OCI-LY3 (cell line): ENCODE results near the gene RARRES2.

Experiments
- EZH2phosphoT487 ChIP-seq: fragments of 200-600 bp; shearing (Covaris generic); IDR thresholded peaks from 2 replicates; pipeline ENCODE4 v1.6.1; 2018; ENCODE audit warnings: antibody characterized with exemption, mixed run types, low read depth
- TF ChIP-seq, protein P1 (sequence below): fragments of 200-600, 300-600 bp; sonication (generic); IDR thresholded peaks from 2 replicates; pipeline ENCODE4 v1.5.1; 2014; ENCODE audit warnings: antibody characterized with exemption, low read length, low read depth

DNA sequence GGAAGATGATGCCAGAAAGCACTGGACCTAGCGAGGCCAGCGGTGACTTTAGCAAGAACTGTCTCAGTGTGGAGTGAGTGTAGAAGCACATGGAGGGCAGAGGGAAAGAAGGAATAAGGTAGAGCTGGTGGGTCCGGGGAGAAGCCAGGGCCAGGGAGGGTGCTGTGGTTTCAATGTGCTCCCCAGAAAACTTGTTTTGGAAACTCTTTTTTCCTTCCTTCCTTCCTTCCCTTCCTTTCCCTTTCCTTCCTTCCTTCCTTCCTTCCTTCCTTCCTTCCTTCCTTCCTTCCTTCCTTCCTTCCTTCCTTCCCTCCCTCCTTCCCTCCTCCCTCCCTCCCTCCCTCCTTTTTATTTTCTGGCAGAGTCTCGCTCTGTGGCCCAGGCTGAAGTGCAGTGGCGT, 5.5 kb upstream of the RARRES2 start:
- TF ChIP-seq, protein P1, sequence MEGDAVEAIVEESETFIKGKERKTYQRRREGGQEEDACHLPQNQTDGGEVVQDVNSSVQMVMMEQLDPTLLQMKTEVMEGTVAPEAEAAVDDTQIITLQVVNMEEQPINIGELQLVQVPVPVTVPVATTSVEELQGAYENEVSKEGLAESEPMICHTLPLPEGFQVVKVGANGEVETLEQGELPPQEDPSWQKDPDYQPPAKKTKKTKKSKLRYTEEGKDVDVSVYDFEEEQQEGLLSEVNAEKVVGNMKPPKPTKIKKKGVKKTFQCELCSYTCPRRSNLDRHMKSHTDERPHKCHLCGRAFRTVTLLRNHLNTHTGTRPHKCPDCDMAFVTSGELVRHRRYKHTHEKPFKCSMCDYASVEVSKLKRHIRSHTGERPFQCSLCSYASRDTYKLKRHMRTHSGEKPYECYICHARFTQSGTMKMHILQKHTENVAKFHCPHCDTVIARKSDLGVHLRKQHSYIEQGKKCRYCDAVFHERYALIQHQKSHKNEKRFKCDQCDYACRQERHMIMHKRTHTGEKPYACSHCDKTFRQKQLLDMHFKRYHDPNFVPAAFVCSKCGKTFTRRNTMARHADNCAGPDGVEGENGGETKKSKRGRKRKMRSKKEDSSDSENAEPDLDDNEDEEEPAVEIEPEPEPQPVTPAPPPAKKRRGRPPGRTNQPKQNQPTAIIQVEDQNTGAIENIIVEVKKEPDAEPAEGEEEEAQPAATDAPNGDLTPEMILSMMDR, result no peak
- no peak for TF ChIP-seq EZH2phosphoT487
